Mammary epithelial cell (primary cell): Measurements from ENCODE around the gene TCTN3.

Experiments used
- CTCF ChIP-seq, 2 donors: IDR thresholded peaks in 1 of 2; conservative IDR thresholded peaks in 1 of 2; 2 replicates each; pipeline ENCODE4 v1.5.1; 2011 to 2012; ENCODE audit warnings: inconsistent platforms in 2 of 2, low read length in 2 of 2, mild to moderate bottlenecking in 2 of 2, control low read depth in 1 of 2, low read depth in 1 of 2; ENCODE audit not compliant: insufficient read depth in 1 of 2; ENCODE audit errors: extremely low read depth in 1 of 2
- EZH2 ChIP-seq: IDR thresholded peaks from 2 replicates; pipeline ENCODE4 v1.6.1; 2012; ENCODE audit warnings: low read length, inconsistent platforms, borderline replicate concordance

GRCh38 chr10:95660283-95660682 lies 33.4 kb downstream of the TCTN3 start:
- no peak for TF ChIP-seq CTCF (conservative IDR thresholded peaks at IDR 0.05 in 1 of 2, IDR thresholded peaks at IDR 0.05 in 1 of 2; ENCODE audit: extremely low read depth in 1 of 2, insufficient read depth in 1 of 2, low read depth in 1 of 2, low read length in 2 of 2)
- TF ChIP-seq EZH2: no peak
